Smooth muscle cell (in vitro differentiated cells): ENCODE results near the gene ENDOD1. TPM values are rescaled to one million over a fixed set of nuclear protein-coding genes. Genes with fewer than 3 reads are reported as not detected.

Experiments
- DNase-seq: peaks from one replicate; lab custom pipeline; 2025; ENCODE audit not compliant: unreplicated experiment; lab: John Stamatoyannopoulos, UW
- H2AFZ ChIP-seq: fragments of 200-600 bp; sonication (generic); 2 replicates; pipeline ENCODE4 v1.6.0; 2016; ENCODE audit warnings: antibody characterized with exemption, low read depth, mild to moderate bottlenecking
- H3F3A ChIP-seq: fragments of 200-600 bp; sonication (generic); 2 replicates; pipeline ENCODE4 v1.6.0; 2017; ENCODE audit warnings: antibody characterized with exemption, low read depth
- H3K27ac ChIP-seq: fragments of 200-600 bp; sonication (generic); 2 replicates; pipeline ENCODE4 v1.5.1; 2016; ENCODE audit warnings: low read depth, mild to moderate bottlenecking
- H3K27me3 ChIP-seq: fragments of 200-600 bp; sonication (generic); 2 replicates; pipeline ENCODE4 v1.6.1; 2016; ENCODE audit warnings: low read depth, mild to moderate bottlenecking
- H3K36me3 ChIP-seq: fragments of 200-600 bp; sonication (generic); 2 replicates; pipeline ENCODE4 v1.5.1; 2016; ENCODE audit warnings: low read depth
- H3K4me1 ChIP-seq: fragments of 200-600 bp; sonication (generic); 2 replicates; pipeline ENCODE4 v1.5.1; 2016; ENCODE audit warnings: low read depth
- H3K4me2 ChIP-seq: fragments of 200-600 bp; sonication (generic); 2 replicates; pipeline ENCODE4 v1.6.0; 2016; ENCODE audit warnings: mild to moderate bottlenecking
- H3K4me3 ChIP-seq: fragments of 200-600 bp; sonication (generic); 2 replicates; pipeline ENCODE4 v1.5.1; 2016; ENCODE audit warnings: mild to moderate bottlenecking
- H3K79me2 ChIP-seq: fragments of 200-600 bp; sonication (generic); 2 replicates; pipeline ENCODE4 v1.6.0; 2016; ENCODE audit warnings: low read depth, mild to moderate bottlenecking
- H3K9ac ChIP-seq: fragments of 200-600 bp; sonication (generic); 2 replicates; pipeline ENCODE4 v1.6.0; 2016; ENCODE audit warnings: low read depth
- H3K9me3 ChIP-seq: fragments of 200-600 bp; sonication (generic); replicated peaks from 2 replicates; pipeline ENCODE4 v1.5.1; 2016; ENCODE audit warnings: low read depth
- H4K20me1 ChIP-seq: fragments of 200-600 bp; sonication (generic); 2 replicates; pipeline ENCODE4 v1.6.0; 2016; ENCODE audit warnings: low read depth
- WGBS: methylation state at CpG from one replicate; pipeline ENCODE4 v1.1.7; 2016; ENCODE audit warnings: low lambda C conversion rate; 5-methylcytosine and 5-hydroxymethylcytosine counted together
- polyA plus RNA-seq: library from polyadenylated mRNA; unstranded; fragments of >200 nt; fragmentation: Nextera tagmentation; extraction: Ambion mirVana; gene quantifications from 2 replicates; pipeline ENCODE4 v1.2.1, GENCODE V29; 2016
- total RNA-seq: library from RNA; depleted of rRNA; stranded (reverse); fragments of >200 nt; gene quantifications from 2 replicates; pipeline ENCODE4 v1.2.3, GENCODE V29; 2014
- TF ChIP-seq, protein P1 (sequence below): fragments of 200-600 bp; sonication (generic); IDR thresholded peaks from 2 replicates; pipeline ENCODE4 v1.5.1; 2017; ENCODE audit warnings: borderline replicate concordance, mild to moderate bottlenecking, antibody characterized with exemption; ENCODE audit not compliant: insufficient read depth, poor library complexity, severe bottlenecking

Gene ENDOD1
- total and polyA plus RNA-seq, 2 experiments from 2014 or later: 44.8 to 125 TPM

DNA sequence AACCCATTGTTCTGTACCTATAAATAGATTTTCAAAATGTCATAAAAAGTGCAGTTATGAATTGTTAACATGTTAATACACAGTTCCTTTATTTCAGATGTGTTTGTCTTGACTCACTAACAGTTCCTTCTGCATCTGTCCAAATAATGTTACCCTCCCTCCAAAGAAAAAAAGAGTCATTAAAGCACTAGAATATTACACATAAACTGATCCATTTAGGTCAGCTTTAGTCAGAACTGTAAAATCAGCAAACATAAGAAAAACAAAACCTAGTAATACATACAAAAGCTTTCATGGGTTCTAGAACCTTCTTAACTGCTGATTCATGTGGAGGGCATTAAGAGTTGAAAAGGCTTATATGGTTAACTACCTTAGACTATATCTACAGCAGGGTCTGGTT, 76.0 kb downstream of the ENDOD1 start:
- no peaks in the 10 kb centered on the region for H3K9me3 ChIP-seq
- no peak overlapping the region for H2AFZ ChIP-seq
- no peaks in the 10 kb centered on the region for H3K4me1 ChIP-seq
- peaks cover 68% of the 10 kb centered on the region for H3F3A ChIP-seq
- H3K4me2 ChIP-seq: no peak overlapping the region
- peaks cover 14% of the 10 kb centered on the region for H3K79me2 ChIP-seq
- H3K4me3 ChIP-seq: no peak overlapping the region
- peak overlapping the region; percentile 49 for H3K27ac ChIP-seq
- peaks cover 20% of the 10 kb centered on the region for H4K20me1 ChIP-seq
- TF ChIP-seq, protein P1, sequence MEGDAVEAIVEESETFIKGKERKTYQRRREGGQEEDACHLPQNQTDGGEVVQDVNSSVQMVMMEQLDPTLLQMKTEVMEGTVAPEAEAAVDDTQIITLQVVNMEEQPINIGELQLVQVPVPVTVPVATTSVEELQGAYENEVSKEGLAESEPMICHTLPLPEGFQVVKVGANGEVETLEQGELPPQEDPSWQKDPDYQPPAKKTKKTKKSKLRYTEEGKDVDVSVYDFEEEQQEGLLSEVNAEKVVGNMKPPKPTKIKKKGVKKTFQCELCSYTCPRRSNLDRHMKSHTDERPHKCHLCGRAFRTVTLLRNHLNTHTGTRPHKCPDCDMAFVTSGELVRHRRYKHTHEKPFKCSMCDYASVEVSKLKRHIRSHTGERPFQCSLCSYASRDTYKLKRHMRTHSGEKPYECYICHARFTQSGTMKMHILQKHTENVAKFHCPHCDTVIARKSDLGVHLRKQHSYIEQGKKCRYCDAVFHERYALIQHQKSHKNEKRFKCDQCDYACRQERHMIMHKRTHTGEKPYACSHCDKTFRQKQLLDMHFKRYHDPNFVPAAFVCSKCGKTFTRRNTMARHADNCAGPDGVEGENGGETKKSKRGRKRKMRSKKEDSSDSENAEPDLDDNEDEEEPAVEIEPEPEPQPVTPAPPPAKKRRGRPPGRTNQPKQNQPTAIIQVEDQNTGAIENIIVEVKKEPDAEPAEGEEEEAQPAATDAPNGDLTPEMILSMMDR: no peak
- H3K27me3 ChIP-seq: no peaks in the 10 kb centered on the region
- no peak for DNase-seq
- no peak overlapping the region for H3K9ac ChIP-seq
- H3K36me3 ChIP-seq: no peaks in the 10 kb centered on the region

DNA sequence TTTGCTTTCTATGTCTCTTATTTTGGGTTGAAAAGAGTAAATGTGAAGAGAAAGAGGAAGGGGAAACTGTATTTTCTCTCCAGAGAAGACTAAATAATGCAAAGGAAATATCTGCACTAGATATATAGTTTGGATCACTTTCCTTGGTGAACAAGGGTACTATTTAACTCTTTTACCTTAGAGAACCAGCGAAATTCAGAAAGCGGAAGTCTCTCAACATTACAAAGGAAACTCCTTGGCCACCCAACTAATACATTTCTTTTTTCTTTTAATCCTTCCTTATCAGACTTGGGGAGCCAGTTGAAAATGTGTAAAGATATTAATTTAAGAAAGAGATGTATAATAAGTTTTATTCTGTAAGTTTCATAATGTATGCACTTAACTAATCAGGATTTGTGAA, 77.1 kb downstream of the ENDOD1 start:
- WGBS: 95% methylated on average over 2 of the region's 2 CpGs

DNA sequence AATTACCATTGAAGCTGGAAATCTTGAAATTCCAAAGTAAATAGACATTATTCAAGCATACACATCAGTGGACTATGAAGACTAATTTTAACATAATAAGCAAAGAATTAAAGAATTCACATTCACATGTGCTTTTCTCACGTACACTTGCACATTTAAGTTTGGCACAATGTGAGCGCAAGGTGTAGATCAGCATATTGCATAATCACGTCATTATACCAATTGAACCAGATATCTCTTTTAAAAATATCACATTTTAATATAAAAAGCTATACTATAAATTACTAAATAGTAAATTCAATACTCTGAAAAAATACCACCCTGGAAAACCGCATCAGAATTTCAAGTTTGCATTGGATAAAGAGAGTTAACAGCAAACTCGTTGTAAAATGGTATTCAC, 80.6 kb downstream of the ENDOD1 start:
- H2AFZ ChIP-seq: no peak overlapping the region
- TF ChIP-seq, protein P1: no peak
- DNase-seq: no peak
- peaks cover 17% of the 10 kb centered on the region for H3K79me2 ChIP-seq
- no peak overlapping the region for H3K4me3 ChIP-seq
- H3K27me3 ChIP-seq: no peaks in the 10 kb centered on the region
- H3K9me3 ChIP-seq: no peaks in the 10 kb centered on the region
- H3K4me2 ChIP-seq: no peak overlapping the region
- peaks cover 72% of the 10 kb centered on the region for H3F3A ChIP-seq
- WGBS: 99% methylated on average over 5 of the region's 5 CpGs
- peaks cover 17% of the 10 kb centered on the region for H3K36me3 ChIP-seq
- H3K9ac ChIP-seq: no peak overlapping the region
- peak overlapping the region; percentile 49 for H3K27ac ChIP-seq
- no peaks in the 10 kb centered on the region for H3K4me1 ChIP-seq
- peaks cover 36% of the 10 kb centered on the region for H4K20me1 ChIP-seq

More for the DNA sequence above, 77.1 kb downstream of the ENDOD1 start:
- Histone ChIP-seq H3K4me3 (no peak overlapping the region), H3K27ac (peak overlapping the region; percentile 49), H3K36me3 (peaks cover 2% of the 10 kb centered on the region), H3K4me1 (no peaks in the 10 kb centered on the region), H3K9me3 (no peaks in the 10 kb centered on the region), H4K20me1 (peaks cover 29% of the 10 kb centered on the region), H2AFZ (no peak overlapping the region), H3K27me3 (no peaks in the 10 kb centered on the region), H3K79me2 (peaks cover 17% of the 10 kb centered on the region), H3F3A (peaks cover 69% of the 10 kb centered on the region), H3K4me2 (no peak overlapping the region), H3K9ac (no peak overlapping the region)
- TF ChIP-seq, protein P1: no peak
- no peak for DNase-seq

DNA sequence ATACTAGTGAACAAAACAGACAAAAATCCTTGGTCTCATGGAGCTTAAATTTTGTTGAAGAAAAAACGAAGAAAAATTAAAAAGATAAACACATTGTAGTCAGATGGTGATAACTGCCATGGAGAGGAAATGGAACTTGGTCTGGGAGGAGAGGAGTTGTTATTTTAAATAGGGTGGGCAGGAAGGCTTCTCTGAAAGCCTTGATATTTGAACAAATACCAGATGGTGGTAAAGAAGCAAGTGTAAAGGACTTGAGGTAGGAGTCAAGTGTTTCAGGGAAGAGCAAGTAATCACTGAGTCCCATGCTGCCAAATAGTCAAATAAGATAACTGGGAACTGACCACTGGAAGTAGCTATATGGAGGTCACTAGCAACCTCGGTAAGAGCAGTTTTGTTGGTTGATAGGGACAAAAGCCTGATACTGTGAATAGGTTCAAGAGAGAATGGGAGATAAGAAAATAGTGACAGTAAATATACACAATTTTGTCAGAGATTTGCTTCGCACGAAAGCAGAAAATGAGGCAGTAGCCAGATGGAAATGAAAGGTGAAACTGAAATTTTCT, 86.3 kb downstream of the ENDOD1 start:
- Histone ChIP-seq H3K4me2 (no peak overlapping the region), H3K27me3 (no peaks in the 10 kb centered on the region), H2AFZ (no peak overlapping the region), H4K20me1 (peaks cover 64% of the 10 kb centered on the region), H3K9me3 (no peaks in the 10 kb centered on the region), H3K4me1 (no peaks in the 10 kb centered on the region), H3K36me3 (peaks cover 56% of the 10 kb centered on the region), H3K9ac (no peak overlapping the region), H3K27ac (peak overlapping the region; percentile 26), H3K79me2 (peaks cover 39% of the 10 kb centered on the region), H3K4me3 (no peak overlapping the region), H3F3A (peaks cover 74% of the 10 kb centered on the region)
- WGBS: 85% methylated on average over 4 of the region's 4 CpGs
- DNase-seq: no peak
- TF ChIP-seq, protein P1: no peak
